NCI-H446 (cell line): ENCODE measurements around the gene KRTAP2-2.
"Not testable (repeated sequence)": the region's sequence is repeated elsewhere in the genome, so short reads cannot be mapped to it uniquely, and the experiment has no call there.

ENCODE experiments used
- DNase-seq, 2 experiments: peaks; one replicate each; lab custom pipeline; 2025; lab: John Stamatoyannopoulos, UW

The KRTAP2-2 gene

GRCh38 chr17:41064301-41064700, 9.3 kb upstream of the KRTAP2-2 start:
- DNase-seq, result no peak

GRCh38 chr17:41063449-41063848, 8.4 kb upstream of the KRTAP2-2 start:
- DNase-seq, result no peak

- DNase-seq, result no peak
Observed at GRCh38 chr17:41061964-41062363, 6.9 kb upstream of the KRTAP2-2 start.

DNA sequence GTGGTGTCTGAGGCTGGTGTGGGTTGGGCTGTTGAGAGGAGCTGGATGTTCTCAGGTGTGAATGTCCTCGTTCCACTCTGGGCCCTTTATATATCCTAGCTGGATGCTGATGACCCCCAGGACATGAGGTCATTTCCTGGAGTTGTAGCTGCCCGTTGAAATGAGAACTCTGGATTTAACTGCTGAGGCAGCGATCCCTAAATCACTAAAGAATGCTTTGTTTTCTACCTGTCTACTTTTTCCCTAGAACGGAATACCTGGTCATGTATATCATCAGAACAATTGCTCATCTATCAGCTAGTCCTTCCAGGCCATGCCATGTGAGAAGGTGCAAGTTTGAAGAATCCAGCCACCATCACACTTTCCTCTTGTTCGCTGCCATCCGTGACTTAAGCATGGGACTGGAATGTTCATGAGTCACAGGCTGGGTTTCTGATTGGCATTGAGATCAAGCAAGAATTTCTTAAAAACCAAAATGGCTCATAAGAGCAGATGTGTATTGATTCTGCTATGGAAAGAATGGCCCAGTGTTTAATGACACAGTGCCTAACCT, 5.1 kb upstream of the KRTAP2-2 start, which contains the start of gene KRTAP2-3:
TSS of gene KRTAP2-3 (minus strand) at position 63 of the 553 bp plus-strand sequence. CDS start 64 bp downstream, outside the sequence.
- DNase-seq, result no peak

- not testable (repeated sequence) for DNase-seq
Observed at GRCh38 chr17:41059276-41060051, 4.4 kb upstream of the KRTAP2-2 start.

GRCh38 chr17:41058741-41059140, 3.7 kb upstream of the KRTAP2-2 start:
- DNase-seq, result no peak

DNA sequence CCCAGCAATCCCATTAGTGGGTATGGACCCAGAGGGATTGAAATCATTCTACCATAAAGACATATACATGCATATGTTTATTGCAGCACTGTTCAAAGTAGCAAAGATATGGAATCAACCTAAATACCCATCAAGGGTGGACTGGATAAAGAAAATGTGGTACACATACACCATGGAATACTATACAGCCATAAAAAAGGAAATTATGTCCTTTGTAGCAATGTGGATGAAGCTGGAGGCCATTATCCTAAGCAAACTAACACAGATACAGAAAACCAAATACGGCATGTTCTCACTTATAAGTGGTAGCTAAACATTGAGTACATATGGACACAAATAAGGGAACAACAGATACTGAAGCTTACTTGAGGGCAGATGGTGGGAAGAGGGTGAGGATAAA, 2.5 kb upstream of the KRTAP2-2 start:
- DNase-seq, result no peak

GRCh38 chr17:41054556-41054955, 474 bp downstream of the KRTAP2-2 start:
- DNase-seq, result not testable (repeated sequence)

DNA sequence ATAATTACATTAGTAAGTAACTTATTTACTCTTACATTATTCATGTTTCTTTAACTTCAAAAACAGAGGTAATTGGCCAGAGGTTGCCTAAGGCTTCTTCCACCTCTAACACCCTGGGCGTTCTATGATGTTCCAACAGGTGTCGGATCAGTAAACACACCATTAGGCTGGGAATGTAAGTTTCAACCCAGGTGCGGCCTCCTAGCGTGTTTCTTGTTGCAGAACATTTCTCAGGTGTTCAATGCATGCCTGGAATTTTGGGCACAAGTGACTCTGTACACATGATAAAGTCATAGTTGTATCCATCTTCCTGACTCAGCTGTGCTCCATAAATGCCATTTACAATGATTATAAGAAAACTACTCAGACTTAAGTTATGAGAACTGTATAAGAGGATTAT, 1.0 kb downstream of the KRTAP2-2 start:
- DNase-seq, result no peak

GRCh38 chr17:41052566-41052965, 2.5 kb downstream of the KRTAP2-2 start:
- no peak for DNase-seq

DNA sequence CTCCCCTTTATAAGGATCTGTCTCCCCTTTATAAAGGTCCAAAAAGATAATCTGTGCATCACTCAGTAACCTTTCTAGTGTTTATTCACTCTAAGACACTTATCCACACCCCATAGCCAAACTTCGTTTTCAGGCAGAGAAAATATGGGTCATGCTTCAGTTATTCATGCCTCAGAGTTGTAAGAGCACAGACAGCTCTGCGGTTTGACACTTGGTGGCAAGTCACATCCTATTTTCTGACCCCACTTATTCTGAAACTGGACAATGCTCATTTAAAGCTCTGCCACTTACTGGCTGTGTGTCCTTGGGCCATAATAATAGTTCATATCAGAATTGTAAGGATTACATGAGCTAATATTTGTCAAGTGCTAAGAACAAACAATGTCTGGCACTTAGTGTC, 5.9 kb downstream of the KRTAP2-2 start:
- no peak for DNase-seq

- DNase-seq, result no peak
Observed at GRCh38 chr17:41048441-41048840, 6.6 kb downstream of the KRTAP2-2 start.

- DNase-seq, result not testable (repeated sequence)
Observed at GRCh38 chr17:41046735-41047465, 8.1 kb downstream of the KRTAP2-2 start, which contains the start of gene KRTAP2-1. Gene KRTAP2-1, minus strand, starts transcription at chr17:41047316. Its CDS starts 49 bp downstream, at chr17:41047267.

DNA sequence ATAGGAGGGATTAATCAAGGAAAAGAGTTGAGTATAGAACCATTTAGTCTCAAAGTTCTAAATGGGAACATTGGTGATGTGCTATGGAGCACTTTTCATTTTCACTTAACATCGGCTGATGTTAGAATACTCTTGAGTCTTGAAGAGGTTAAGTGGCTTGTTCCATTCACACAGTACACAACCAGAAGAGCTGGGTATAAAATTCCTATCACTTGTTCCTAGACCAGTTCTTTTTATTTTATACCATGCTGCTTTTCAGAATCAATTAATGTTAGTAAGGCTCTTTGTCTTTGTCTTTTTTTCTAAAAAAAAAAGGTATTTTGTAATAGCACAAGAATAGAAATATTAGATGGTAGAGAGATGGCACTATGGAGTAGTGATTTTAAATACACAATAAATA, 12.1 kb downstream of the KRTAP2-2 start:
- no peak for DNase-seq

DNA sequence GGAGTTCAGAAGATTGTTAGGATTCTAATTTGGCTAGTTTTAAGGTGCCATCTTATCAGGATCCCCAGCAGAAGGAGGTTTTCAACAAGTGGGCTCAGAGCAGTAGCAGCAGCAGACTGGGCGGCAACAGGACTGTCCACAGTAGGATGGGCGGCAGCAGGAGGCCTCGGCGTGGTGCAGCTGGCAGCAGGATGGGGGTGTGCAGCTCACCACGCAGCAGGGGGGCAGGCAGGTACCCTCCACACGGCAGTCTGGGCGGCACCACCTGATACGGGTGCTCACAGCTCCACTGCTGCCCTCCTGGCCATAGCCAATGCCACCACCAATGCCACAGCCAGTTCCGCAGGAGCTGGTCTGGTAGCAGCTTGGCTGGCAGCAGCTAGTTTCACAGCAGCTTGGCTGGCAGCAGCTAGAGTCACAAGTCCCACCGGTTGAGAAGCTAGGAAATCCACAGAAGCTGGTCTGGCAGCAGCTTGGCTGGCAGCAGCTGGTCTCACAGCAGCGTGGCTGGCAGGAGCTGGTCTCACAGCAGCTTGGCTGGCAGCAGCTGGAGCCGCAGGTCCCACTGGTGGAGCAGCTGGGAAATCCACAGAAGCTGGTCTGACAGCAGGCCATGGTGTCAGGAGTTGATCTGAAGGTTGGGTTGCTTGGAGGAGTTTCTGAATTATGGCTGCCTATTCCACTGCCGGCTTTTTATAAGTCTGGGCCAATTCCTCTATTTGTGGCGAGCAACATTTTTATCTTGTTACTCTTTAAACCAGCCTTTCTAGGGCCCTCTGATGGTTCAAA, 14.1 kb downstream of the KRTAP2-2 start, which contains the start of gene KRTAP1-1:
TSS of gene KRTAP1-1 (minus strand) at position 668 of the 789 bp plus-strand sequence. CDS start at position 615, 53 bp downstream.
- DNase-seq, result peak in 1 of 2 experiments; percentile 11

- DNase-seq, result no peak
Observed at GRCh38 chr17:41037853-41038350, 17.1 kb downstream of the KRTAP2-2 start.

GRCh38 chr17:41034346-41034935, 20.6 kb downstream of the KRTAP2-2 start, which contains the start of gene KRTAP1-3:
Gene KRTAP1-3, minus strand, starts transcription at chr17:41034874. Its CDS starts 53 bp downstream, at chr17:41034821.
- DNase-seq, result not testable (repeated sequence)

DNA sequence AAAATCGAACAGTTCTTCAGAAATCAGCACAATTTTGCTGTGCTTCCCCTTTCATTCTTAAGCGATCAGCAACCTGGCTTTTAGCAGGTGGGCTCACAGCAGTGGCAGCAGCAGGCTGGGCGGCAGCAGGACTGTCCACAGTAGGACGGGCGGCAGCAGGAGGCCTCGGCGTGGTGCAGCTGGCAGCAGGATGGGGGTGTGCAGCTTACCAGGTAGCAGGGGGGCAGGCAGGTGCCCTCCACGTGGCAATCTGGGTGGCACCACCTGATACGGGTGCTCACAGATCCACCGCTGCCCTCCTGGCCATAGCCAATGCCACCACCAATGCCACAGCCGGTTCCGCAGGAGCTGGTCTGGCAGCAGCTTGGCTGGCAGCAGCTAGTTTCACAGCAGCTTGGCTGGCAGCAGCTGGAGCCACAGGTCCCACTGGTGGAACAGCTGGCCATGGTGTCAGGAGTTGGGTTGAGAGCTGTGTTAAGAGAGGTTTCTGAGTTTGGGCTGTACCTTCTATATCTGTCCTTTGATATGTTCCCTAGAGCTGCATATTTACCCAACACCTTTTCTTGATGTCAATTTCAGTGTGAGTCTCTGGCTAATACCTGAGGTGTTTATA, 25.3 kb downstream of the KRTAP2-2 start, which contains the start of gene KRTAP1-4:
TSS of gene KRTAP1-4 (minus strand) at position 563 of the 613 bp plus-strand sequence. CDS start at position 446, 117 bp downstream.
- DNase-seq, result no peak

DNA sequence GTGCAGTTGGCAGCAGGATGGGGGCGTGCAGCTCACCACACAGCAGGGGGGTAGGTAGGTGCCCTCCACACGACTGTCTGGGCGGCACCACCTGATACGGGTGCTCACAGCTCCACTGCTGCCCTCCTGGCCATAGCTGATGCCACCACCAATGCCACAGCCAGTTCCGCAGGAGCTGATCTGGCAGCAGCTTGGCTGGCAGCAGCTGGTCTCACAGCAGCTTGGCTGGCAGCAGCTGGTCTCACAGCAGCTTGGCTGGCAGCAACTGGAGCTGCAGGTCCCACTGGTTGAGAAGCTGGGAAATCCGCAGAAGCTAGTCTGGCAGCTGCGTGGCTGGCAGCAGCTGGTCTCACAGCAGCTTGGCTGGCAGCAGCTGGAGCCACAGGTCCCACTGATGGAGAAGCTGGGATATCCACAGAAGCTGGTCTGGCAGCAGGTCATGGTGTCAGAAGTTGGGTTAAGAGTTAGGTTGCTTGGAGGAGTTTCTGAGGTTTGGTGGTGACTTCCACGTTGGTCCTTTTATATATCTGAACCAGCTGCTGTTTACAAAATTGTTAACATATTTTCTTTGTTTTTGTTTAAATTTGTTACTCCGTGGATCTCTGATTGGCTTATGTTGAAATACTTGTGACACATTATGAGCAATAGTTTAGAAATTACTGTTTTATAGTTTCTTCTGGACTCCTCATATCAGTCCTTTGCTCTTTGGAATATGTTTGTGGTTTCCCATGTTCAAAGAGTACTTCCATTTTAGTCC, 28.1 kb downstream of the KRTAP2-2 start, which contains the start of gene KRTAP1-5:
TSS of gene KRTAP1-5 (minus strand) at position 494 of the 757 bp plus-strand sequence. CDS start at position 441, 53 bp downstream.
- DNase-seq, result no peak
